ENCODE data around the gene RNF144A.

- no peak for TF ChIP-seq CTCF (IDR thresholded peaks at IDR 0.05)
- no peak for TF ChIP-seq POLR2A (IDR thresholded peaks at IDR 0.05)
Observed at GRCh38 chr2:6905668-6906067, 11.5 kb upstream of the RNF144A start.

Measured in testis (tissue), 2 donors.